MM.1S (cell line): ENCODE data around the gene SULF2.
A peak's percentile ranks its signal among the peaks of the same experiment; 100 is the strongest.

ENCODE experiments used
- DNase-seq: peaks from one replicate; pipeline ENCODE4 v3.0.0-alpha.2; 2015
- H2AFZ ChIP-seq: fragments of 300-600 bp; sonication (generic); 2 replicates; pipeline ENCODE4 v1.6.0; 2016; ENCODE audit warnings: antibody characterized with exemption, low read length
- H3F3A ChIP-seq: fragments of 300-600 bp; sonication (generic); 2 replicates; pipeline ENCODE4 v1.6.1; 2016; ENCODE audit warnings: mild to moderate bottlenecking, antibody characterized with exemption, low read length, moderate library complexity, mixed read lengths; ENCODE audit not compliant: insufficient read depth
- H3K27ac ChIP-seq: fragments of 300-600 bp; sonication (generic); 2 replicates; pipeline ENCODE4 v1.5.1; 2016; ENCODE audit warnings: mild to moderate bottlenecking, low read length
- H3K27me3 ChIP-seq: fragments of 300-600 bp; sonication (generic); replicated peaks from 2 replicates; pipeline ENCODE4 v1.6.0; 2016; ENCODE audit warnings: low read length; ENCODE audit not compliant: insufficient read depth
- H3K36me3 ChIP-seq: fragments of 300-600 bp; sonication (generic); replicated peaks from 2 replicates; pipeline ENCODE4 v1.6.1; 2016; ENCODE audit warnings: mild to moderate bottlenecking, low read length, mixed read lengths; ENCODE audit not compliant: insufficient read depth
- H3K4me1 ChIP-seq: fragments of 300-600 bp; sonication (generic); 2 replicates; pipeline ENCODE4 v1.6.1; 2016; ENCODE audit warnings: low read length, mixed read lengths
- H3K4me2 ChIP-seq: fragments of 300-600 bp; sonication (generic); 2 replicates; pipeline ENCODE4 v1.6.0; 2016; ENCODE audit warnings: low read depth, low read length
- H3K4me3 ChIP-seq: fragments of 300-600 bp; sonication (generic); 2 replicates; pipeline ENCODE4 v1.5.1; 2016; ENCODE audit warnings: low read length, mixed read lengths
- H3K79me2 ChIP-seq: fragments of 300-600 bp; sonication (generic); 2 replicates; pipeline ENCODE4 v1.6.1; 2016; ENCODE audit warnings: mixed run types, low read length, mixed read lengths
- H3K9ac ChIP-seq: fragments of 300-600 bp; sonication (generic); 2 replicates; pipeline ENCODE4 v1.6.1; 2016; ENCODE audit warnings: low read length, mixed read lengths
- H3K9me2 ChIP-seq: fragments of 300-600 bp; sonication (generic); replicated peaks from 2 replicates; pipeline ENCODE4 v1.6.1; 2016; ENCODE audit warnings: mild to moderate bottlenecking, low read length, mixed read lengths; ENCODE audit not compliant: insufficient read depth
- H3K9me3 ChIP-seq: fragments of 300-600 bp; sonication (generic); replicated peaks from 2 replicates; pipeline ENCODE4 v1.6.1; 2016; ENCODE audit warnings: mild to moderate bottlenecking, low read length, mixed read lengths; ENCODE audit not compliant: insufficient read depth
- H4K20me1 ChIP-seq: fragments of 300-600 bp; sonication (generic); 2 replicates; pipeline ENCODE4 v1.6.1; 2016; ENCODE audit warnings: mild to moderate bottlenecking, low read length, moderate library complexity, mixed read lengths; ENCODE audit not compliant: insufficient read depth
- CTCF ChIP-seq: fragments of 300-600 bp; sonication (generic); IDR thresholded peaks from 2 replicates; pipeline ENCODE4 v1.5.1; 2016; ENCODE audit warnings: antibody characterized with exemption, low read length, mixed read lengths
- EZH2 ChIP-seq: fragments of 300-600 bp; sonication (generic); optimal IDR thresholded peaks from 2 replicates; pipeline ENCODE3; 2017; ENCODE audit warnings: low read depth, mild to moderate bottlenecking, antibody characterized with exemption, low read length, mixed read lengths
- EZH2phosphoT487 ChIP-seq: fragments of 300-600 bp; sonication (generic); IDR thresholded peaks from 2 replicates; pipeline ENCODE4 v1.6.1; 2018; ENCODE audit warnings: antibody characterized with exemption, low read length

Gene SULF2

GRCh38 chr20:47785854-47786764, 828 bp upstream of the SULF2 start:
- Histone ChIP-seq H3K79me2 (peaks cover 38% of the 10 kb centered on the region), H3K4me3 (peak overlapping the region; percentile 86), H3K27ac (peak overlapping the region; percentile 81; the same call in 1 of the 2 replicates), H3K9ac (peak overlapping the region; percentile 78), H3K4me2 (peak overlapping the region; percentile 98), H3K9me3 (no peaks in the 10 kb centered on the region), H3K4me1 (peaks cover 23% of the 10 kb centered on the region), H3F3A (peaks cover 14% of the 10 kb centered on the region), H3K36me3 (peaks cover 4% of the 10 kb centered on the region; the same call in 1 of the 2 replicates), H3K27me3 (no peaks in the 10 kb centered on the region), H3K9me2 (no peaks in the 10 kb centered on the region), H4K20me1 (no peaks in the 10 kb centered on the region), H2AFZ (peak overlapping the region; percentile 87)
- TF ChIP-seq CTCF (peak; percentile 81), EZH2 (no peak)
- DNase-seq: peak; percentile 88

GRCh38 chr20:47784599-47785310, 526 bp downstream of the SULF2 start:
- peaks cover 23% of the 10 kb centered on the region for H3K4me1 ChIP-seq
- H3F3A ChIP-seq: peaks cover 14% of the 10 kb centered on the region
- peak overlapping the region; percentile 84 for H3K9ac ChIP-seq
- peak; percentile 34 for DNase-seq
- H3K4me2 ChIP-seq: peak overlapping the region; percentile 56
- no peaks in the 10 kb centered on the region for H3K9me2 ChIP-seq
- peak overlapping the region; percentile 5; the same call in 1 of the 2 replicates for H3K27ac ChIP-seq
- peak overlapping the region; percentile 52 for H2AFZ ChIP-seq
- no peaks in the 10 kb centered on the region for H3K27me3 ChIP-seq
- peaks cover 52% of the 10 kb centered on the region for H3K79me2 ChIP-seq
- peaks cover 4% of the 10 kb centered on the region; the same call in 1 of the 2 replicates for H3K36me3 ChIP-seq
- TF ChIP-seq CTCF (no peak), EZH2 (no peak), EZH2phosphoT487 (no peak)
- H4K20me1 ChIP-seq: no peaks in the 10 kb centered on the region
- H3K9me3 ChIP-seq: no peaks in the 10 kb centered on the region
- peak overlapping the region; percentile 95 for H3K4me3 ChIP-seq

- peak overlapping the region; percentile 5; the same call in 1 of the 2 replicates for H3K27ac ChIP-seq
Observed at GRCh38 chr20:47783828-47784598, 1.3 kb downstream of the SULF2 start.

More at GRCh38 chr20:47783828-47784598, 1.3 kb downstream of the SULF2 start:
- H4K20me1 ChIP-seq: no peaks in the 10 kb centered on the region
- peaks cover 23% of the 10 kb centered on the region for H3K4me1 ChIP-seq
- H3K9me3 ChIP-seq: no peaks in the 10 kb centered on the region
- peak overlapping the region; percentile 95 for H3K4me3 ChIP-seq
- no peaks in the 10 kb centered on the region for H3K9me2 ChIP-seq
- H3K4me2 ChIP-seq: peak overlapping the region; percentile 56
- no peaks in the 10 kb centered on the region for H3K27me3 ChIP-seq
- H3K9ac ChIP-seq: peak overlapping the region; percentile 84
- DNase-seq: no peak
- peaks cover 14% of the 10 kb centered on the region for H3F3A ChIP-seq
- H3K36me3 ChIP-seq: peaks cover 4% of the 10 kb centered on the region; the same call in 1 of the 2 replicates
- no peak overlapping the region; the same call in 1 of the 2 replicates for H2AFZ ChIP-seq
- peaks cover 59% of the 10 kb centered on the region for H3K79me2 ChIP-seq
- no peak for TF ChIP-seq EZH2
- TF ChIP-seq CTCF: no peak; the same call in 1 of the 2 replicates
- no peak for TF ChIP-seq EZH2phosphoT487
